ENCODE results near the gene DTNB. TPM values are rescaled to one million over a fixed set of nuclear protein-coding genes. Genes with fewer than 3 reads are reported as not detected.
A peak's percentile ranks its signal among the peaks of the same experiment; 100 is the strongest.

Gene DTNB
- total RNA-seq, 2 experiments from 2014 or later = 29.8 to 31.0 TPM

- peaks cover 3% of the 10 kb centered on the region for H3K36me3 Mint-ChIP-seq (ENCODE audit: low read depth)
- no peaks in the 10 kb centered on the region for H3K9me3 Mint-ChIP-seq
- H3K27me3 Mint-ChIP-seq = no peaks in the 10 kb centered on the region
- H3K4me3 Mint-ChIP-seq = peak overlapping the region; percentile 8
- peak; percentile 80 for DNase-seq
- CTCF ChIA-PET = no interaction called here
- H3K4me1 Mint-ChIP-seq = peaks cover 27% of the 10 kb centered on the region
- H3K27ac Mint-ChIP-seq = peak overlapping the region; percentile 66
- POLR2A ChIA-PET = no interaction called here
Observed at GRCh38 chr2:25521665-25522387, 151.6 kb downstream of the DTNB start.

GRCh38 chr2:25521126-25521525, 152.3 kb downstream of the DTNB start:
- DNase-seq = no peak
- H3K27ac Mint-ChIP-seq = no peak overlapping the region
- ChIA-PET CTCF (interaction anchor here (0.6 kb wide), 2 partner anchors 186 to 299 kb away, joined by 3 to 4 read pairs; no protein-coding TSS in a partner anchor), POLR2A (no interaction called here)
- H3K4me1 Mint-ChIP-seq = peaks cover 28% of the 10 kb centered on the region
- no peaks in the 10 kb centered on the region for H3K27me3 Mint-ChIP-seq
- peaks cover 4% of the 10 kb centered on the region for H3K36me3 Mint-ChIP-seq (ENCODE audit: low read depth)
- H3K4me3 Mint-ChIP-seq = no peak overlapping the region
- H3K9me3 Mint-ChIP-seq = no peaks in the 10 kb centered on the region

- ChIA-PET POLR2A (no interaction called here), CTCF (no interaction called here)
- H3K27ac Mint-ChIP-seq = no peak overlapping the region
- peaks cover 5% of the 10 kb centered on the region for H3K36me3 Mint-ChIP-seq (ENCODE audit: low read depth)
- no peaks in the 10 kb centered on the region for H3K27me3 Mint-ChIP-seq
- DNase-seq = no peak
- H3K4me1 Mint-ChIP-seq = peaks cover 39% of the 10 kb centered on the region
- no peaks in the 10 kb centered on the region for H3K9me3 Mint-ChIP-seq
- no peak overlapping the region for H3K4me3 Mint-ChIP-seq
Observed at GRCh38 chr2:25517701-25518100, 155.7 kb downstream of the DTNB start.

- ChIA-PET POLR2A (no interaction called here), CTCF (no interaction called here)
- Mint-ChIP-seq H3K27ac (peak overlapping the region; percentile 3), H3K4me1 (peaks cover 33% of the 10 kb centered on the region), H3K4me3 (no peak overlapping the region), H3K36me3 (ENCODE audit: low read depth) (peaks cover 5% of the 10 kb centered on the region), H3K9me3 (no peaks in the 10 kb centered on the region), H3K27me3 (no peaks in the 10 kb centered on the region)
- no peak for DNase-seq
Observed at GRCh38 chr2:25514043-25514637, 159.2 kb downstream of the DTNB start.

- DNase-seq = no peak
- Mint-ChIP-seq H3K36me3 (ENCODE audit: low read depth) (peaks cover 5% of the 10 kb centered on the region), H3K4me1 (peaks cover 27% of the 10 kb centered on the region), H3K9me3 (no peaks in the 10 kb centered on the region), H3K27ac (no peak overlapping the region), H3K4me3 (no peak overlapping the region), H3K27me3 (no peaks in the 10 kb centered on the region)
- ChIA-PET POLR2A (no interaction called here), CTCF (interaction anchor here (0.8 to 1.7 kb wide), 2 partner anchors 9 to 11 kb away, joined by 4 read pairs; no protein-coding TSS in a partner anchor)
Observed at GRCh38 chr2:25512707-25513106, 160.7 kb downstream of the DTNB start.

- H3K9me3 Mint-ChIP-seq = no peaks in the 10 kb centered on the region
- CTCF ChIA-PET = interaction anchor here (0.6 kb wide), 1 partner anchor 10 kb away, joined by 3 read pairs; no protein-coding TSS in a partner anchor
- H3K4me3 Mint-ChIP-seq = no peak overlapping the region
- no peak overlapping the region for H3K27ac Mint-ChIP-seq
- no peaks in the 10 kb centered on the region for H3K27me3 Mint-ChIP-seq
- POLR2A ChIA-PET = no interaction called here
- no peak for DNase-seq
- H3K4me1 Mint-ChIP-seq = no peaks in the 10 kb centered on the region
- H3K36me3 Mint-ChIP-seq (ENCODE audit: low read depth) = no peaks in the 10 kb centered on the region
Observed at GRCh38 chr2:25506226-25506625, 167.2 kb downstream of the DTNB start.

- no peaks in the 10 kb centered on the region for H3K9me3 Mint-ChIP-seq
Observed at GRCh38 chr2:25505622-25506021, 167.8 kb downstream of the DTNB start.

GRCh38 chr2:25505182-25505581, 168.2 kb downstream of the DTNB start:
- Mint-ChIP-seq H3K4me1 (no peaks in the 10 kb centered on the region), H3K4me3 (no peak overlapping the region), H3K9me3 (no peaks in the 10 kb centered on the region), H3K36me3 (ENCODE audit: low read depth) (no peaks in the 10 kb centered on the region), H3K27me3 (no peaks in the 10 kb centered on the region), H3K27ac (no peak overlapping the region)
- POLR2A ChIA-PET = no interaction called here
- no peak for DNase-seq
- CTCF ChIA-PET = interaction anchor here (0.5 to 1.0 kb wide), 3 partner anchors 19 to 213 kb away, joined by 3 to 4 read pairs (median 3); no protein-coding TSS in a partner anchor

More at GRCh38 chr2:25505622-25506021, 167.8 kb downstream of the DTNB start:
- H3K4me3 Mint-ChIP-seq = no peak overlapping the region
- ChIA-PET CTCF (interaction anchor here (0.5 to 1.0 kb wide), 4 partner anchors 9 to 213 kb away, joined by 3 to 4 read pairs (median 3); no protein-coding TSS in a partner anchor), POLR2A (no interaction called here)
- H3K27me3 Mint-ChIP-seq = no peaks in the 10 kb centered on the region
- DNase-seq = no peak
- H3K4me1 Mint-ChIP-seq = no peaks in the 10 kb centered on the region
- no peak overlapping the region for H3K27ac Mint-ChIP-seq
- no peaks in the 10 kb centered on the region for H3K36me3 Mint-ChIP-seq (ENCODE audit: low read depth)

- H3K9me3 Mint-ChIP-seq = no peaks in the 10 kb centered on the region
- H3K4me3 Mint-ChIP-seq = no peak overlapping the region
- no peak overlapping the region for H3K27ac Mint-ChIP-seq
- no peaks in the 10 kb centered on the region for H3K36me3 Mint-ChIP-seq (ENCODE audit: low read depth)
- ChIA-PET POLR2A (no interaction called here), CTCF (interaction anchor here (0.6 kb wide), 1 partner anchor 984 kb away, joined by 5 read pairs; no protein-coding TSS in a partner anchor)
- no peak for DNase-seq
- no peaks in the 10 kb centered on the region for H3K4me1 Mint-ChIP-seq
- no peaks in the 10 kb centered on the region for H3K27me3 Mint-ChIP-seq
Observed at GRCh38 chr2:25504266-25504665, 169.1 kb downstream of the DTNB start.

GRCh38 chr2:25499157-25499556, 174.2 kb downstream of the DTNB start:
- Mint-ChIP-seq H3K9me3 (no peaks in the 10 kb centered on the region), H3K4me1 (peaks cover 2% of the 10 kb centered on the region), H3K36me3 (ENCODE audit: low read depth) (no peaks in the 10 kb centered on the region), H3K27ac (no peak overlapping the region), H3K4me3 (no peak overlapping the region), H3K27me3 (no peaks in the 10 kb centered on the region)
- ChIA-PET CTCF (interaction anchor here (1.0 to 1.5 kb wide), 2 partner anchors 16 to 39 kb away, joined by 3 to 4 read pairs; no protein-coding TSS in a partner anchor), POLR2A (no interaction called here)
- no peak for DNase-seq

- no peaks in the 10 kb centered on the region for H3K36me3 Mint-ChIP-seq (ENCODE audit: low read depth)
- POLR2A ChIA-PET = no interaction called here
- peaks cover 2% of the 10 kb centered on the region for H3K4me1 Mint-ChIP-seq
- H3K4me3 Mint-ChIP-seq = no peak overlapping the region
- no peak for DNase-seq
- H3K27me3 Mint-ChIP-seq = no peaks in the 10 kb centered on the region
- CTCF ChIA-PET = interaction anchor here (1.6 kb wide), 1 partner anchor 248 kb away, joined by 3 read pairs; no protein-coding TSS in a partner anchor
- H3K9me3 Mint-ChIP-seq = no peaks in the 10 kb centered on the region
- no peak overlapping the region for H3K27ac Mint-ChIP-seq
Observed at GRCh38 chr2:25497918-25498407, 175.4 kb downstream of the DTNB start.

- Mint-ChIP-seq H3K27me3 (no peaks in the 10 kb centered on the region), H3K4me3 (no peak overlapping the region), H3K9me3 (no peaks in the 10 kb centered on the region), H3K4me1 (peaks cover 4% of the 10 kb centered on the region), H3K36me3 (ENCODE audit: low read depth) (no peaks in the 10 kb centered on the region), H3K27ac (no peak overlapping the region)
- DNase-seq = no peak
- CTCF ChIA-PET = interaction anchor here (0.6 to 1.6 kb wide), 2 partner anchors 149 to 248 kb away, joined by 3 to 4 read pairs; no protein-coding TSS in a partner anchor
- POLR2A ChIA-PET = no interaction called here
Observed at GRCh38 chr2:25497229-25497917, 176.0 kb downstream of the DTNB start.

GRCh38 chr2:25494616-25495015, 178.8 kb downstream of the DTNB start:
- ChIA-PET CTCF (interaction anchor here (0.6 kb wide), 1 partner anchor 104 kb away, joined by 5 read pairs; no protein-coding TSS in a partner anchor), POLR2A (no interaction called here)
- Mint-ChIP-seq H3K4me1 (peaks cover 10% of the 10 kb centered on the region), H3K9me3 (no peaks in the 10 kb centered on the region), H3K4me3 (no peak overlapping the region), H3K27me3 (no peaks in the 10 kb centered on the region), H3K27ac (no peak overlapping the region), H3K36me3 (ENCODE audit: low read depth) (no peaks in the 10 kb centered on the region)
- DNase-seq = no peak
